ENCODE data around the gene JAKMIP3.

JAKMIP3 gene

DNA sequence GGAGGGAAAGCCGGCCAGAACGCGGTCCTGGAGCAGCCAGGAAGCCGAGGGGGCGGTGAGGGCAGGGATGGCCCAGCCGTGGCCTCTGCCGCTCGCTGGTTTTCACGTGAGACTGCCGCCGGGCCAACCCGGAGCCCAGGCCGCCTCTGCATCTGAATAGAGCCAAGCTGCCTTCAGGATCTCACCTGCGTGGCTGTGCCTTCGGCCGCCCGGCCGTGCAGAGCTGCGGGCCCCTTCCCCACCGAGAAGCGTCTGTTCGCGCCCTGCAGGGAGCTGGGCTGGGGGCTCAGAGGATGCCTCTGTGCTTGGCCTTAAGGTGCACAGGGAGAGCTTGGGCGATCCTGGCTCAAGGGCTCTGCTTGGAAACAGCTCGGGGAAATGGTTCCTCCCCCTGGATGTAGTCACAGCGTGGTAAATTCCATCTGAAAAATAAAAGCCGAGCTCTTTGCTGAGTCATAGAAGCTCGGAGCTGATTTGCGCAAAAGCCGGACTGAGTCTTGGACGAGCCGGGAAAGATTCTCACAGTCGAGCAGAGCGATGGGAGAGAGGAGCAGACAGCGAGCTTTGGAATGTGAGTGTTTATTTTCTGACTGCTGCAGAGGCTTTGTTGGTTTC is at the start of gene JAKMIP3:
TSS of gene JAKMIP3 (plus strand) at position 456 of the 615 bp plus-strand sequence. CDS start 38,863 bp downstream, outside the sequence.
- DNase-seq, result no peak

- no peak for DNase-seq
Measured at GRCh38 chr10:132016514-132016913, 49.2 kb upstream of the JAKMIP3 start.

- no peak for DNase-seq
Measured at GRCh38 chr10:132018446-132018845, 47.3 kb upstream of the JAKMIP3 start.

- DNase-seq, result no peak
Measured at GRCh38 chr10:132019366-132019765, 46.4 kb upstream of the JAKMIP3 start.

- no peak for DNase-seq
Measured at GRCh38 chr10:132020456-132020855, 45.3 kb upstream of the JAKMIP3 start.

DNA sequence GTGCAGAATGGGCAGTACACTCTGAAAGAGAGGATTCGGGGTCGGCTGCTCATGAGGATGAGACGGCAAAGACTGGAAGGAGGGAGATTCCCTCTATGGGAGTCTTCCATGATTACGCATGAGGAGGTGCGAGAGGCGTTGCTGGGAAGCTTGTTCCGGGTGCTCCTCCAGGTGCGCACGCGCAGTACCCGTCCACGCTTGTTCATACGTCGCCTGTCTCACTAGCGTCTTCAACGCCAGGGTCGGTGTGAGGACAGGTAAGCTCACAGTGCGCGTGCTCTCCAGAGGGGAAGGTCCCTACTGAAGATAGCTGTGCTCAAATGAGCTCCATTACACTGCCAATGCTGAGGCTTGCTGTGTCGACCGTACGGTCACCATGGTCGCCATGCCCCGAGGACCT is 44.7 kb upstream of the JAKMIP3 start:
- no peak for DNase-seq

GRCh38 chr10:132021504-132022143 is 44.1 kb upstream of the JAKMIP3 start:
- DNase-seq, result no peak

DNA sequence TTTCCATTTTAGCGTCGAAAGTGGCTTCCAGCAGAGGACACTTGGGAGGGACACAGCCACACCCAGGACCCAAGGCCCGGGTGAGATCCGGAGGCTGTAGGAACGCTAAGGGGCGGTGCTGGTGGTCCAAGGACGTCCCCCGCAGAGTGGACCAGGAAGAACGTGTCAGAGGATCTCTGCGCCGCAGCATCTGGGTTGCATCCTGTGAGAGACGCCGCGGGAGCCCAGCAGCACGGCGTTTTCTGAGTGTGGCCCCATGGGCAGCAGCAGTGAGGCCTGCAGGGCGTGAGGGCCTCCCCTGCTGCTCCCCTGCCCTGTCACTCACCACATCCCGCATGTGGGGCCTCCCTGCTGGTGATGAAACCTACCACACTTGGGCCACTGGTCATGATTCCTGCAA is 43.5 kb upstream of the JAKMIP3 start:
- DNase-seq, result no peak

GRCh38 chr10:132023092-132023811 is 42.5 kb upstream of the JAKMIP3 start:
- DNase-seq, result no peak

- no peak for DNase-seq
Measured at GRCh38 chr10:132027423-132027983, 38.2 kb upstream of the JAKMIP3 start.

- no peak for DNase-seq
Measured at GRCh38 chr10:132028706-132029105, 37.0 kb upstream of the JAKMIP3 start.

- no peak for DNase-seq
Measured at GRCh38 chr10:132030898-132031463, 34.8 kb upstream of the JAKMIP3 start.

DNA sequence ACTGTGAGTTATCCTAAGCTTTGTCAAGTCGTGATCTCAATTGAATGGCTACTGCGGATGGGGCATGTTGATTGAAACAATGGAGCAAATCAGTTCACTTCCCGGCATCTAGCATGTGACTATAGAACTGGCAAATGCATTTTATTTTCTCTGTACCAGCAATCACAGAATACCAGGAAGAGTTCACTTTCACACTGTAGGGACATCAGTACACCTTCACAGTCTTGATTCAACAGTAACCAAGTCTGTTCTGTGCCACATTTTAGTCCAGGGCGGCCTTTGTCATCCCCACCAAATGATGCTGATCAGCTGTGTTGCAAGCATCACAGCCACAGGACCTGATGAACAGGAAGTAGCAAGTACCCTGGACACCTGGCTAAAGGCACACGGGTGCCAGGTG is 32.1 kb upstream of the JAKMIP3 start:
- no peak for DNase-seq

DNA sequence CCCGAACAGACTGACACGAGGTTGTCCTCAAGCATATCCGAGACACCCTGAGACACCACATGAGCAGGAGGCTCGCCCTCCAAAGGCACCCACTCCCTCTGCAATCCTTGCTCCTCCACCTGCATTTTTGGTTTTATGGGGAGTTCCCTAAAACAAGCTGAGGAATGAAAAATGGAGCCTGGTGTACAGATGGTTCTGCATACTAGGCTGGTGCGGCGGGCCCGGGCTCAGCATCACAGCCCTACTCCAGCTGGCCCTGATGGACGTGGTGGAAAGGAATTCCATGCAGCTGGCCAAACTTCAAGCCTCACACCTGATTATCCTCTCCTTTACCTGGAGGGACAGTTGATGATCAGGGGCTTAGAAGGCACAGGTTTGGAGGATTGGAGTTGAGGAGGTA is 30.3 kb upstream of the JAKMIP3 start:
- no peak for DNase-seq

DNA sequence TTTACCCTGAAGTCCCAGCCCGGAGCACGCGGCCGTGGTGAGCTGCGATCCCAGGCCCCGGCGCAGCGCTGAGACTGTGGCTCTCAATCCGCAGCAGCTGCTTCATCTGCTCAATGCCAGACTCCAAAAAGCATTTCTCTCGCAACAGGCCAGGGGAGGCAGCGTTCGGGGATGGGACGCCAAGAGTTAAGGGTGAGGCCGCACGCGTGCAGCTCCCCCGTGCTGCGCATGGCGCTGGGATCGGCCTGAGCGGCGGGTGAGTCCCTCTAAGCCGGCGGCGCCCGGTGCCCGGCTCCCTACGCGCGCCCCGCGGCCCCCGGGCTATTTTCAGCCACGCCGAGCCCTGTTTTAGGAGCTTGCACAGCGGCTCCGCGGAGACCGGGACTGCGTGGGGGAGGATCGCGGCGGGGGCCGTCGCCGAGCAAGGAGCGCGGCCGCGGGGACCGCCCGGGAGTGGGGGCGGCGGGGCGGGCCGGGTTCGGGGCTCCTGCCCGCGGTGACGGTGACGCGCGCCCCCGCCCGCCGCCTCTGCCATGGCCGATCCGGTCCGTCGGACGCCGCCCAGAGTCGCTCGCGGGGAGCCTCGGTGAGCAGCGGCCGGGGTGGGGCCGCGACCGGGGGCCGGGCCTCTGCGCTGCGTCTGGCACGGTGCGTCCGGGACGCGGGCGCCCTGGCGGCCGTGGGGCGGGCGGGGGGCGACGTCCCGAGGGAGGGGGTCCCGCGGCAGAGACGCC is 29.4 kb upstream of the JAKMIP3 start:
- DNase-seq, result no peak

GRCh38 chr10:132036887-132037675 is 28.7 kb upstream of the JAKMIP3 start:
- no peak for DNase-seq

DNA sequence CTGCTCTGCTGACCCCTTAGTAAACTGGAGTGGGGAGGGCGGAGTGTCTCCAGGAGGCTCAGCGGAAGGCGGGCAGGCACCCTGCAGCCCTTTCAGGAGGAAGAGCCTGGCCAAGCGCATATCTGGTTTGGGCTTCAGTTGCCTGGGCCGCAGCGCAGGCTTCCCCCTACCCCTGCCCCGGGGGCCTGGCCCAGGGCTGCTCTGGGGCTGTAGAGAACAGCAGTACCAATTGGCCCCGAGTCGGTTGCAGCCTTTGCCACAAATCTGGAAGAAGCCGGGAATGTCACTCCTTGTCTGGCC is 28.1 kb upstream of the JAKMIP3 start:
- DNase-seq, result no peak

GRCh38 chr10:132039371-132039770 is 26.4 kb upstream of the JAKMIP3 start:
- no peak for DNase-seq

DNA sequence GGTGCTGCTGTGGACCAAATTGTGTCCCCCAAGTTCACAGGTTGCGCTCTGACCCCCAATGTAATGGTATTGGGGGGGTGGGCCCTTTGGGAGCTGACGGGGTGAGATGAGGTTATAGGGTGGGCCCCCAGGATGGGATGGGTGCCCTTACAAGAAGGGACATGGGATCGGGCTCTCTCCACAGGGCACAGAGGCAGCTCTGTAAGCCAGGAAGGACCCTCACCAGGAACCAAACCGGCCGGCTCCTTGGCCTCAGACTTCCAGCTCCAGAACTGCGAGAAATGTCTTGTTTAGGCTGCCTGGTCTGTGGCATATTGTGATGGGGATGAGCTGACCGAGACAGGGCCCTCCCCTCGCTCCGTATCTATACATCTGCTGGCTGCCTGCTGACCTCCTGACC is 25.7 kb upstream of the JAKMIP3 start:
- no peak for DNase-seq

DNA sequence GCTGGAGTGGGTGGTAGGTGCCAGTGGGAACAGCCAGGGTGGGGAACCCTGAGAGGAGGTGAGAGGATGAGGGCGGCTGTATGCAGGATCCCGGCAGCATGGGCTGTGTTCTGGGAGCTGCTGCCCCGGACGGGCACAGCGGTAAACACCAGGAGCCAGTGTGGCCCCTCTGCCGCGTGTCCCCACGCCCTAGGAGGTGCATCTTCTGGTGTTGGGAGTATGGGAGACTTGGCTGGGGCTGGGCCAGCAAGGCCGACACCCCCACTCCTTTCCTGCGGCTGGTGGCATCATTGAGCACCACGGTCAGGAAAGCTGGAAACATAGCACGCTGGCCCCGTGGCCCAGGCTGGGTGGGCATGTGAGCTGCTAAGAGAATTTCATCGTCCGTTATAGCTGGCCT is 24.4 kb upstream of the JAKMIP3 start:
- DNase-seq, result no peak

DNA sequence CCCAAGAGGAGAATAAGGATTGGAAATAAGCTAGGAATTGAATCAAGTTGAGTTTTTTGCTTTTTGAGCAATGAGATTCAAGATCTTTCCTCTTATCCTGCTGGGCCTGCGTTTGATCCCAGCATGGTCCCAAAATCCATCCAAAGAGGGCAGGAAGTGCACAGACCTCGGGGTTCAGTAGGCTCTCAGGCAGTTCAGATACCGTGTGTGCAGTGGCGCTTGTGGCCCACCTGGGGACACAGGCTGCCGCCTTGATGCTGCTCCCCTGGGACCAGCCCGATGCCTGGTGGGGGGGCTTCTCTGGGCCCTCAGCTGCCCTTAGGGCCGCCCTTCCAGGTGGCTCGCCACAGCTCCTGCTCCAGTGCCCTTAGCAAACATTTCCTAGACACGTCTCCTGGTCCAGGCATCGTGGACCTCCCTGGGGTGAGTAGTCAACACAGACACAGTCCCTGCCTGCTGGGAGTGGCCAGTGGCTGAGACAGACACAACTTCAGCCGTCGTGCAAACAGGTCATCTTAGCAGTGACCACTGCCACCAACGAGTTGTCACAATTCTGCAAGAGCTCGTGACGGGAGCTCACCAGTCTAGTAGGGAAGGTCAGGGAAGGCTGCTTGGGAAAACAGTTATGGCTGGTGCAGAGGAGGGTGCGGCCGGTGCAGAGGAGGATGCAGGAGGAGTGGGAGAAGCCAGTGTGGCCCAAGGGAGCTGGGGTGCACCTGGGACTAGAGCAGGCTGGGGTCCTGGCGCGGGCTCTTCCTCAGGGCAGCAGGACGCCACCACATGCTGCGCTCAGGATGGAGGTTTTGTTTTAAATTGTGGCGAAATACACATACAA is 21.7 kb upstream of the JAKMIP3 start:
- DNase-seq, result no peak

Measured in GF-D8 (cell line).